ENCODE measurements around the gene SLC36A3.

SLC36A3 gene

GRCh38 chr5:151245680-151246219 is 57.8 kb downstream of the SLC36A3 start:
- H3F3A ChIP-seq (ENCODE audit: control insufficient read depth, insufficient read depth), result peaks cover 3% of the 10 kb centered on the region; the same call in 1 of the 2 replicates
- H3K36me3 ChIP-seq (ENCODE audit: control insufficient read depth, low read length), result no peaks in the 10 kb centered on the region
- H4K20me1 ChIP-seq (ENCODE audit: control insufficient read depth, insufficient read depth, low read depth, low read length), result no peaks in the 10 kb centered on the region
- no peaks in the 10 kb centered on the region for H3K9me3 ChIP-seq (ENCODE audit: control insufficient read depth, insufficient read depth, low read length)
- H3K4me1 ChIP-seq (ENCODE audit: control insufficient read depth, low read length), result peaks cover 19% of the 10 kb centered on the region
- no peak overlapping the region for H3K4me3 ChIP-seq (ENCODE audit: low read length)
- no peaks in the 10 kb centered on the region for H3K79me2 ChIP-seq (ENCODE audit: control insufficient read depth, low read length)
- no peak overlapping the region for H3K27ac ChIP-seq (ENCODE audit: low read depth, low read length)
- TF ChIP-seq CTCF (IDR thresholded peaks at IDR 0.05; ENCODE audit: low read depth, low read length, poor library complexity, severe bottlenecking), result no peak
- no peak for TF ChIP-seq EZH2phosphoT487 (IDR thresholded peaks at IDR 0.05; ENCODE audit: borderline replicate concordance, low read length)
- no peak overlapping the region for H3K4me2 ChIP-seq (ENCODE audit: low read length)
- H3K9me2 ChIP-seq (replicated peaks; ENCODE audit: control insufficient read depth, low read length), result no peaks in the 10 kb centered on the region
- H3K27me3 ChIP-seq (ENCODE audit: control insufficient read depth, low read length), result no peaks in the 10 kb centered on the region

GRCh38 chr5:151244206-151244605 is 59.4 kb downstream of the SLC36A3 start:
- H3K4me1 ChIP-seq (ENCODE audit: control insufficient read depth, low read length), result peaks cover 33% of the 10 kb centered on the region
- no peaks in the 10 kb centered on the region for H3K27me3 ChIP-seq (ENCODE audit: control insufficient read depth, low read length)
- H3K4me3 ChIP-seq (ENCODE audit: low read length), result no peak overlapping the region
- peaks cover 3% of the 10 kb centered on the region; the same call in 1 of the 2 replicates for H3F3A ChIP-seq (ENCODE audit: control insufficient read depth, insufficient read depth)
- no peak overlapping the region for H3K27ac ChIP-seq (ENCODE audit: low read depth, low read length)
- no peaks in the 10 kb centered on the region for H3K9me3 ChIP-seq (ENCODE audit: control insufficient read depth, insufficient read depth, low read length)
- H3K79me2 ChIP-seq (ENCODE audit: control insufficient read depth, low read length), result no peaks in the 10 kb centered on the region
- TF ChIP-seq CTCF (IDR thresholded peaks at IDR 0.05; ENCODE audit: low read depth, low read length, poor library complexity, severe bottlenecking) (no peak), EZH2phosphoT487 (IDR thresholded peaks at IDR 0.05; ENCODE audit: borderline replicate concordance, low read length) (no peak)
- H3K4me2 ChIP-seq (ENCODE audit: low read length), result no peak overlapping the region
- H3K9me2 ChIP-seq (replicated peaks; ENCODE audit: control insufficient read depth, low read length), result no peaks in the 10 kb centered on the region
- no peaks in the 10 kb centered on the region for H4K20me1 ChIP-seq (ENCODE audit: control insufficient read depth, insufficient read depth, low read depth, low read length)
- no peaks in the 10 kb centered on the region for H3K36me3 ChIP-seq (ENCODE audit: control insufficient read depth, low read length)

- no peak overlapping the region for H3K4me2 ChIP-seq (ENCODE audit: low read length)
- H4K20me1 ChIP-seq (ENCODE audit: control insufficient read depth, insufficient read depth, low read depth, low read length), result no peaks in the 10 kb centered on the region
- H3K9me3 ChIP-seq (ENCODE audit: control insufficient read depth, insufficient read depth, low read length), result no peaks in the 10 kb centered on the region
- no peaks in the 10 kb centered on the region for H3K27me3 ChIP-seq (ENCODE audit: control insufficient read depth, low read length)
- H3K79me2 ChIP-seq (ENCODE audit: control insufficient read depth, low read length), result no peaks in the 10 kb centered on the region
- peaks cover 3% of the 10 kb centered on the region; the same call in 1 of the 2 replicates for H3F3A ChIP-seq (ENCODE audit: control insufficient read depth, insufficient read depth)
- no peak for TF ChIP-seq EZH2phosphoT487 (IDR thresholded peaks at IDR 0.05; ENCODE audit: borderline replicate concordance, low read length)
- TF ChIP-seq CTCF (IDR thresholded peaks at IDR 0.05; ENCODE audit: low read depth, low read length, poor library complexity, severe bottlenecking), result no peak
- no peaks in the 10 kb centered on the region for H3K9me2 ChIP-seq (replicated peaks; ENCODE audit: control insufficient read depth, low read length)
- no peak overlapping the region for H3K4me3 ChIP-seq (ENCODE audit: low read length)
- no peak overlapping the region for H3K27ac ChIP-seq (ENCODE audit: low read depth, low read length)
- H3K4me1 ChIP-seq (ENCODE audit: control insufficient read depth, low read length), result peaks cover 39% of the 10 kb centered on the region
- no peaks in the 10 kb centered on the region for H3K36me3 ChIP-seq (ENCODE audit: control insufficient read depth, low read length)
These were observed 60.0 kb downstream of the SLC36A3 start for GRCh38 chr5:151243564-151243963.
